GM21619 (cell line): ENCODE results near the gene EFNB3.

Experiments
- ATAC-seq: cut with Tn5 transposase; IDR thresholded peaks from one replicate; pipeline ENCODE4 v1.9.1; 2021; ENCODE audit not compliant: unreplicated experiment

EFNB3 gene

GRCh38 chr17:7697828-7698588 lies 7.0 kb upstream of the EFNB3 start:
- no peak for ATAC-seq

GRCh38 chr17:7700510-7700909 lies 4.5 kb upstream of the EFNB3 start:
- no peak for ATAC-seq

DNA sequence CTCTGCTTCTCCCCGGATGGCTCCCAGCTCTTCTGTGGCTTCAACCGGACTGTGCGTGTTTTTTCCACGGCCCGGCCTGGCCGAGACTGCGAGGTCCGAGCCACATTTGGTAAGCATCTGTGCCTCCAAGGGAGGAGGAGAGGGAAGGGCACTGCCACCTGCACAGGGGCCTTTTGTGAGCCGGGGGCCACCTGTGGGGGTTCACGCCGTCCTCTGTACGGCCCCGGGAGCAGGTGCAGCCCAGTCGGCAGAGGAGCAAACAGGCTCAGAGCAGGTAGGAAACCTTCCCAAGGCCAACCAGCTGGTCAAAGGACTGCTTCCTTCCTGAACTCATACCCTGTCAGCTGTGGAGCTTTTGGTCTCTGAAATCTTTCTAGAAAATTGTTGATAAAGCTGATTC lies 3.3 kb upstream of the EFNB3 start:
- no peak for ATAC-seq

- no peak for ATAC-seq
These were observed 2.2 kb upstream of the EFNB3 start for GRCh38 chr17:7702776-7703175.

- no peak for ATAC-seq
These were observed 1.2 kb upstream of the EFNB3 start for GRCh38 chr17:7703584-7704479.

DNA sequence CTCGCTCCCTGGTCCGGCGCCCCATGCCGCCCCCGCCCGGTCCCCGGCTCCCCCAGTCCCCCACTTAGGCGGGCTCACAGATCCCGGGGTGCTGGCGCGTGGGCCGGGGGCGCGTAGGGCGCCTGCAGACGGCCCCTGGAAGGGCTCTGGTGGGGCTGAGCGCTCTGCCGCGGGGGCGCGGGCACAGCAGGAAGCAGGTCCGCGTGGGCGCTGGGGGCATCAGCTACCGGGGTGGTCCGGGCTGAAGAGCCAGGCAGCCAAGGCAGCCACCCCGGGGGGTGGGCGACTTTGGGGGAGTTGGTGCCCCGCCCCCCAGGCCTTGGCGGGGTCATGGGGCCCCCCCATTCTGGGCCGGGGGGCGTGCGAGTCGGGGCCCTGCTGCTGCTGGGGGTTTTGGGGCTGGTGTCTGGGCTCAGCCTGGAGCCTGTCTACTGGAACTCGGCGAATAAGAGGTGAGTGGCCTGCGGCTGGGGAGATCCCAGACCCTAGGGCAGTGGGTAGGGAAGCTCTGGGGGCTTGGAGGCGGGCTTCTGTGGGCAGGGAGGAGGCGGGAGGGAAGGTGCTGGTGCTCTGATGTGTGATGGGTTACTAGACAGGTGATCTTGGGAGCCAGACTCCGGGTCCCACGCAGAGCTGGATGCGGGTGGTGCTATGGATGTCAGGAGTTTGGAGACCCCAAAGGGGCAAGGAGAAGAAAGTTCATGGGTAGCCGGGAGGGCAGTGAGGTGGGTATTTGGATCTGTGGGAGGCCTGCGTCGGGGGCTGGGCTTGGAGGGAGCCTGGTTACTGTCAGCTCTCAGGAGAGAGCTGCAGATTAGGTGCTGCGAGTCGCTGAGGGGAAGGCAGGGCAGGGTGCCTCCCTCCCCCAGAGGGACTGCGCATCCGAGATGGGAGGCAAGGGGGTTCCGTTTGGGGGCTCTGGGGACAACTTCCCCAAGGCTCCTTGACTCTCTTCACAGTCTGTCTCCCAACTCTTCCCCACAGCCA lies 560 bp downstream of the EFNB3 start:
- no peak for ATAC-seq

GRCh38 chr17:7706631-7707354 lies 1.8 kb downstream of the EFNB3 start:
- ATAC-seq = no peak

- no peak for ATAC-seq
These were observed 2.4 kb downstream of the EFNB3 start for GRCh38 chr17:7707446-7707845.

GRCh38 chr17:7707858-7708750 lies 3.1 kb downstream of the EFNB3 start:
- ATAC-seq = no peak

DNA sequence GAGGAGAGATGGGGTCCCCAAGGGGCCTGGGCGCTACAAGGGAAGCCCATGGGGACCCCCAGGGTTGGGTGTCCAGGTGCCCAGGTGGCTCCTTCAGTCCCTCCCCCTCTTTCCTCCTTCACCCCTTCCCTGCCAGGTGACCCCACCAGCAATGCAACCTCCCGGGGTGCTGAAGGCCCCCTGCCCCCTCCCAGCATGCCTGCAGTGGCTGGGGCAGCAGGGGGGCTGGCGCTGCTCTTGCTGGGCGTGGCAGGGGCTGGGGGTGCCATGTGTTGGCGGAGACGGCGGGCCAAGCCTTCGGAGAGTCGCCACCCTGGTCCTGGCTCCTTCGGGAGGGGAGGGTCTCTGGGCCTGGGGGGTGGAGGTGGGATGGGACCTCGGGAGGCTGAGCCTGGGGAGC lies 4.0 kb downstream of the EFNB3 start:
- no peak for ATAC-seq

GRCh38 chr17:7710301-7710700 lies 5.3 kb downstream of the EFNB3 start:
- ATAC-seq = no peak

- ATAC-seq = no peak
These were observed 6.2 kb downstream of the EFNB3 start for GRCh38 chr17:7711051-7711755.

GRCh38 chr17:7712111-7712771 lies 7.2 kb downstream of the EFNB3 start:
- ATAC-seq = no peak

GRCh38 chr17:7713782-7714181 lies 8.8 kb downstream of the EFNB3 start:
- no peak for ATAC-seq

DNA sequence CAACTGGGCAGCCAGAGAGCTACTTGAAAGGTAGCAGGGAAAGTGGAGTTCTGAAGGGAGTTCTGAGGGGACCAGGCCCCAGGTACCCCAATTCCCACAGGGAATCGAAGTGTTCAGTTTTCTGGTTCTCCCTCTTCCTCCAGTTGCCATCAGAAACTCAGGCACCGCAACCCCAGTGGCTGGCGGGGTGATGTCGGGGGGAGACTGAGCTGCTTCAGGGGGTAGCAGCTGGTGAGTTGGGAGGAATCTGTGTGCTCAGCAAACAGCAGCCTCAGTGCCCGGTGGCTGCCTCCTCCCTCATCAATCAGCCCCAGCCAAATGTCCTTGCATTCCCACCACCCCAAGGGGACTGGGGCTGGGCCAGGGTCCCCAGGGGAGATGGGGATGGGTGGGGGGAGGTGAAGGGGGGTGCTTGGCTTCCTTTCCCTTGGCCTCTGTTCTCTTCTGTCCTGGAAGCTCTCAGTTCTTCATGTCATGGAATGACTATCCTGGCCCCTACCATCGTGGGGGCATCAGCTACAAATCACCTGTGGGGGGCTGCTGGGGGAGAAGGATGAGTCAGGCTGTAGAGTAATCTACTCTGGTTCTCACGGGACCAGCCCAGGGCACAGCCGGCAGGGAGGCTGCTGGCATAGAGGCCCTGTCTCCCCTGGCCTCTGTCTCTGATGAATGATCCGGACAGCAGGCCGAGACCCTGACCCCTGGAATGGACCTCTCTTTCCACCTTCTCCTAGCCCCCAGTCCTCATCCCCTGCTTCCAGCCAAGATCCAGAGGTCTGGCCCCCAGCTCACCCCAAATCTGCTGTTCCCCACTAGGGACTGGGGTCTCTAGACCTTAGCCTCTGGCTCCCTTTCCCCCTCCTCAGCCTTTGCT lies 10.0 kb downstream of the EFNB3 start:
- no peak for ATAC-seq

DNA sequence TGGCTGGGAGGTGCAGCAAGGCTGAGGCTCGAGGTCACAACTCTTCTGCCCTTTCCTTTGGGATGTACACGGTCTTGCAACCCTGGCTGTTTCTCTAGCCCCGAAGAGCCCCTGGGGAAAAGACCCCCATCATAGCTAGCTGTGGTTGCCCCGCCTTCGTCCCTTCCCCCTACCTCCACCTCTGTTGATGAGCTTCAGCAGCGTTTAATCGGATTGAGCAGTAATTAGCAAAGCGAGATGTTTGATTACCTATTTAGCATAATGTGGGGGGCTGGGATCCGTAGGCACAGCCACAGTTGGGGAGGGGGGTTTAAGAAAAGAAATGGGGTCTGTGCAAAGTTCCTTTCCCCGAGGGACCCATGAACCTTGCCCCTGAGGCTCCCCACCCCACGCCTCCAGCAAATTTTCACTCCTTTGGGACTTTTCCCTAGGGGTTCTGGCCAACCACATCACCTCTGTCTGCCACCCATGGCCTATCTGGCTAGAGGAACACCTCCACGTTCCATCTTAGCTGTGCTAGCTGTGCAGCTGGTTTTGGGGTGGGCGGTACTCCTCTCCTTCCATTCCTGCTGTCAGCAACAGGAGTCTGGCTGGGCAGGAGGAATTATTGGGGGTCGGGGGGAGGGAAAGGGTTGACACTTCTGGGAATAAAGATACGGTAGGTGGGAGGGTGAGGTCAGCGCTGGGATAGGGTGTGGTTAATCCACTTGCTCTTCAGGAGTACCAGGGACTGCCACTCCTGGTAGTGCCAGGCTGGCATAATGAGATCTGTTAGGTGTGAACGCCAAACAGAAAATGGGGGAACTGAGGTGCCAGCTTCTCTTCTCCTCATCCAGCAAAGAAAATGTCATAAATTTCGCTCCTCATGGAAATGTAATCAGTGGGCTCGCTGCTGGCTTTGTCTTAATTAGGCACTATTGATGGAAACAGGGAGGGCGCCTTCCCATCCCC lies 11.2 kb downstream of the EFNB3 start:
- no peak for ATAC-seq
